Body of pancreas (tissue), 4 donors: Measurements from ENCODE around the gene ATP11C. TPM values are rescaled to one million over a fixed set of nuclear protein-coding genes. Genes with fewer than 3 reads are reported as not detected.

Experiments used
- ATAC-seq: fragments of 150-250 bp; one replicate; pipeline ENCODE4 v1.9.1; 2016
- DNase-seq, 4 donors: peaks; one replicate each; pipeline ENCODE4 v3.0.0-alpha.2; 2019
- H3K27ac ChIP-seq, 4 donors: fragments of 200-600 bp; sonication (generic); 1 replicate in 3 of 4; 2 replicates in 1 of 4; pipeline versions ENCODE4 v1.5.1 to v1.6.1; 2016 to 2019; ENCODE audit warnings: mild to moderate bottlenecking in 1 of 4, mixed read lengths in 1 of 4, moderate library complexity in 1 of 4
- H3K27me3 ChIP-seq, 2 donors: fragments of 200-600 bp; sonication (generic); one replicate each; pipeline ENCODE4 v1.6.0; 2016; ENCODE audit warnings: mild to moderate bottlenecking in 1 of 2
- H3K36me3 ChIP-seq, 2 donors: fragments of 200-600 bp; sonication (generic); replicated peaks in 1 of 2; 2 replicates each; pipeline ENCODE4 v1.5.1; 2016; ENCODE audit warnings: low read depth in 2 of 2; ENCODE audit not compliant: insufficient read depth in 1 of 2
- H3K4me1 ChIP-seq: fragments of 200-600 bp; sonication (generic); one replicate; pipeline ENCODE4 v1.6.0; 2016
- H3K4me3 ChIP-seq, 2 donors: fragments of 200-600 bp; sonication (generic); 1 replicate in 1 of 2; 2 replicates in 1 of 2; pipeline ENCODE4 v1.5.1; 2016 to 2019
- H3K9me3 ChIP-seq, 3 donors: fragments of 200-600 bp; sonication (generic); 1 replicate in 2 of 3; 2 replicates in 1 of 3; pipeline ENCODE4 v1.5.1; 2016
- POLR2A ChIP-seq, 3 donors: fragments of 450-650 bp; IDR thresholded peaks; one replicate each; pipeline ENCODE4 v1.6.1; 2016; ENCODE audit warnings: antibody characterized with exemption in 3 of 3, mild to moderate bottlenecking in 2 of 3
- WGBS, 2 donors: methylation state at CpG; one replicate each; pipeline ENCODE4 v1.1.5; 2017; 5-methylcytosine and 5-hydroxymethylcytosine counted together
- intact Hi-C: fragments of 100-400 bp; cut with DNase I; formaldehyde crosslinking; loops from one replicate; pipeline ENCODE4 v1.15.1; 2023
- total RNA-seq, 2 donors: library from RNA; depleted of rRNA; stranded (reverse); fragments of >200 nt; gene quantifications; one replicate each; pipeline ENCODE4 v1.1.0, GENCODE V29; 2016
- TF ChIP-seq, protein P1 (sequence below), 7 experiments: fragments of 450-650 bp in 4 of 7; fragments of 200-600 bp in 3 of 7; sonication (generic) in 3 of 7; IDR thresholded peaks; one replicate each; pipeline ENCODE4 v1.5.1; 2016 to 2019; ENCODE audit warnings: antibody characterized with exemption in 7 of 7

Gene ATP11C
- total RNA-seq, 2 donors from 2014 or later, result 10.5 to 14.5 TPM

DNA sequence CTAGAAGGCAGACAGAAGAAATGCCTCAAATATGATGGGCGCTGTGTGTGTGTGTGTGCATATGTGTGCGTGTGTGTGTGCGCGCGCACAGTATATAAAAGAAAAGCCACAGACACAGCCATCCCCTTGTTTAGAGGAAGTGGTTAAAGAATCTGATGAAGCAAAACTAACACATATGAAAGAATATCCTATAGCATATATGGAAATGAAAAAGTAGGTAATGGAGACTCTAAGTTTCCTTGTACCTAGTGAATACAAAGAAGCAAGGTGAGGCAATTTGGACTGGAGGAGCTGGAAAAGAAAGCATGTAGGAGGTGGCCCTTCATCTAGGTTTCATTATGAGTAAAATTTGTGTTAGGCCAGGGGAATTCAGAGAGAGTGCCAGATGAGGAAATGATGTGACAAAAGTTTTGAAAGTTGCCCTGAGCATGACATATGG lies 166.3 kb downstream of the ATP11C start:
- intact Hi-C loops, result no loop called here

GRCh38 chrX:139762400-139763183 lies 170.3 kb downstream of the ATP11C start:
- WGBS, 2 donors, result 16 to 37% methylated on average over 4 of the region's 4 CpGs
- Histone ChIP-seq H3K36me3 (no peaks in the 10 kb centered on the region), H3K27ac (peak overlapping the region in 1 of 4 donors; percentile 53), H3K9me3 (no peaks in the 10 kb centered on the region), H3K27me3 (no peaks in the 10 kb centered on the region), H3K4me3 (no peak overlapping the region), H3K4me1 (no peaks in the 10 kb centered on the region)
- DNase-seq, result peak; percentile 44 to 72 (median 60)
- ATAC-seq, result peak; percentile 93
- no peak for TF ChIP-seq POLR2A (IDR thresholded peaks at IDR 0.05)
- TF ChIP-seq, protein P1, sequence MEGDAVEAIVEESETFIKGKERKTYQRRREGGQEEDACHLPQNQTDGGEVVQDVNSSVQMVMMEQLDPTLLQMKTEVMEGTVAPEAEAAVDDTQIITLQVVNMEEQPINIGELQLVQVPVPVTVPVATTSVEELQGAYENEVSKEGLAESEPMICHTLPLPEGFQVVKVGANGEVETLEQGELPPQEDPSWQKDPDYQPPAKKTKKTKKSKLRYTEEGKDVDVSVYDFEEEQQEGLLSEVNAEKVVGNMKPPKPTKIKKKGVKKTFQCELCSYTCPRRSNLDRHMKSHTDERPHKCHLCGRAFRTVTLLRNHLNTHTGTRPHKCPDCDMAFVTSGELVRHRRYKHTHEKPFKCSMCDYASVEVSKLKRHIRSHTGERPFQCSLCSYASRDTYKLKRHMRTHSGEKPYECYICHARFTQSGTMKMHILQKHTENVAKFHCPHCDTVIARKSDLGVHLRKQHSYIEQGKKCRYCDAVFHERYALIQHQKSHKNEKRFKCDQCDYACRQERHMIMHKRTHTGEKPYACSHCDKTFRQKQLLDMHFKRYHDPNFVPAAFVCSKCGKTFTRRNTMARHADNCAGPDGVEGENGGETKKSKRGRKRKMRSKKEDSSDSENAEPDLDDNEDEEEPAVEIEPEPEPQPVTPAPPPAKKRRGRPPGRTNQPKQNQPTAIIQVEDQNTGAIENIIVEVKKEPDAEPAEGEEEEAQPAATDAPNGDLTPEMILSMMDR (IDR thresholded peaks at IDR 0.05), result no peak
- intact Hi-C loops, result no loop called here

More for the DNA sequence above, 166.3 kb downstream of the ATP11C start:
- no peak for TF ChIP-seq POLR2A (IDR thresholded peaks at IDR 0.05)
- TF ChIP-seq, protein P1 (IDR thresholded peaks at IDR 0.05), result no peak
- Histone ChIP-seq H3K27me3 (no peaks in the 10 kb centered on the region), H3K4me1 (no peaks in the 10 kb centered on the region), H3K36me3 (no peaks in the 10 kb centered on the region), H3K9me3 (no peaks in the 10 kb centered on the region), H3K27ac (no peak overlapping the region), H3K4me3 (no peak overlapping the region)
- DNase-seq (no peak), ATAC-seq (no peak)
- 58 to 87% methylated on average over 5 of the region's 5 CpGs for WGBS, 2 donors

- H3K36me3 ChIP-seq, result no peaks in the 10 kb centered on the region
- WGBS, 2 donors, result 67 to 82% methylated on average over 4 of the region's 4 CpGs
- no peak overlapping the region for H3K4me3 ChIP-seq
- H3K27ac ChIP-seq, result no peak overlapping the region
- no peaks in the 10 kb centered on the region for H3K9me3 ChIP-seq
- H3K27me3 ChIP-seq, result no peaks in the 10 kb centered on the region
- intact Hi-C loops, result no loop called here
- no peaks in the 10 kb centered on the region for H3K4me1 ChIP-seq
- no peak for ATAC-seq
- DNase-seq, result peak in 1 of 4 donors; percentile 14
- no peak for TF ChIP-seq POLR2A (IDR thresholded peaks at IDR 0.05)
- TF ChIP-seq, protein P1 (IDR thresholded peaks at IDR 0.05), result peak in 5 of 7 experiments; percentile 8 to 34 (median 26)
Measured at GRCh38 chrX:139759637-139760036, 173.2 kb downstream of the ATP11C start.

DNA sequence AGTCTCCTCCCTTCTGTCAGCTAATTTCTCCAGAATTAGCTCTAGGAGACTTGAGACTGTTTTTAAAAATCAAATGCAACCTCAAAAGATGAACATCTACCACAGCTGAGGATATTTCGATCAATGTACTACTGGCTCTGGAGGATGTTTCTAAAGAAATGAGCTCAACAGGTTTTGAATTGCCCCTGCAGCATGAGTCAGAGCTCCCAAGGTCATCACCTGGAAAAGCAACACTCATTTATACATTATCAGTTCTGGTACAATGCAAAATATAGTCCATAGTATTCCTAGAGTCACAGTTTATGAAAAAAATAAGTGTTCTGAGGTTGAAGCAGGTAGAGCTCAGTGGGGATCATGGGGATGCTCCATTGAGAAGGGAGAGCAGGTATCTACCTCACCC lies 174.0 kb downstream of the ATP11C start:
- Histone ChIP-seq H3K4me1 (no peaks in the 10 kb centered on the region), H3K4me3 (no peak overlapping the region), H3K27ac (no peak overlapping the region), H3K9me3 (no peaks in the 10 kb centered on the region), H3K36me3 (no peaks in the 10 kb centered on the region), H3K27me3 (no peaks in the 10 kb centered on the region)
- intact Hi-C loops, result no loop called here
- DNase-seq (peak in 3 of 4 donors; percentile 6 to 19 (median 10)), ATAC-seq (peak; percentile 48)
- TF ChIP-seq POLR2A (IDR thresholded peaks at IDR 0.05), result no peak
- TF ChIP-seq, protein P1 (IDR thresholded peaks at IDR 0.05), result no peak
- WGBS, 2 donors, result 22 to 50% methylated on average over 1 of the region's 1 CpG
